DND-41 (cell line): ENCODE results near the gene SLC25A51.

Experiments used
- EZH2 ChIP-seq: IDR thresholded peaks from 3 replicates; pipeline ENCODE4 v1.6.1; 2012; ENCODE audit warnings: borderline replicate concordance, low read depth, mild to moderate bottlenecking, moderate library complexity, low read length, inconsistent platforms; ENCODE audit not compliant: severe bottlenecking
- TF ChIP-seq, protein P1 (sequence below): IDR thresholded peaks from 2 replicates; pipeline ENCODE4 v1.5.1; 2012; ENCODE audit warnings: borderline replicate concordance, low read length, moderate library complexity, mild to moderate bottlenecking; ENCODE audit not compliant: poor library complexity, severe bottlenecking; ENCODE audit errors: extremely low read depth

DNA sequence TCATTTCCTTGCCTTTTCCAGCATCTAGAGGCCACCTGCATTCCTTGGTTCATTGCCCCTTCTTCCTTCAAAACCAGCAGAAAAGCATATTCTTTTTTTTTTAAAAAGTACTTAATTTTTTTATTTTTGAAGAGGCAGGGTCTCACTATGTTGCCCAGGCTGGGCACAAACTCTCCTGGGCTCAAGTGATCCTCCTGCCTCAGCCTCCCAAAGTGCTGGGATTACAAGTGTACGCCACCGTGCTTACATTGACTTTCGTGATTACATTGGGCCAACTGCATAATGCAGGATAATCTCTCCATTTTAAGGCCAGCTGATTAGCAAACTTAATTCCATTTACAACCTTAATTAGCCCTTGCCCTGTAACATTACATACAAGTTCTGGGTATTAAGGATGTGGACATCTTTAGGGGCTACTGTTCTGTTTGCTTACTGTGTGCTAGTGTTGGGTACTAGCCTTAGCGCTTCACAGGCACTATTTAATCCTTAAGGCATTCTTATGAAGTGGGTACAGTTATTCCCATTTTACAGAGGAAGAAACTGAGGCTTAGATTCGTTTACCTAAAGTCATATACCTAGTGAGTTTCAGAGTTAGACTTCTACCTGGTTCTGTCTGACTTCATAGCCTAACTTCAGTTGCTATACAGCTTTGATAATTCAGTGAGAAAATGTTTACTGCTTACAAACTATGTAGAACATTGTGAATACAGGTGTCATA, 33.7 kb downstream of the SLC25A51 start:
- TF ChIP-seq, protein P1, sequence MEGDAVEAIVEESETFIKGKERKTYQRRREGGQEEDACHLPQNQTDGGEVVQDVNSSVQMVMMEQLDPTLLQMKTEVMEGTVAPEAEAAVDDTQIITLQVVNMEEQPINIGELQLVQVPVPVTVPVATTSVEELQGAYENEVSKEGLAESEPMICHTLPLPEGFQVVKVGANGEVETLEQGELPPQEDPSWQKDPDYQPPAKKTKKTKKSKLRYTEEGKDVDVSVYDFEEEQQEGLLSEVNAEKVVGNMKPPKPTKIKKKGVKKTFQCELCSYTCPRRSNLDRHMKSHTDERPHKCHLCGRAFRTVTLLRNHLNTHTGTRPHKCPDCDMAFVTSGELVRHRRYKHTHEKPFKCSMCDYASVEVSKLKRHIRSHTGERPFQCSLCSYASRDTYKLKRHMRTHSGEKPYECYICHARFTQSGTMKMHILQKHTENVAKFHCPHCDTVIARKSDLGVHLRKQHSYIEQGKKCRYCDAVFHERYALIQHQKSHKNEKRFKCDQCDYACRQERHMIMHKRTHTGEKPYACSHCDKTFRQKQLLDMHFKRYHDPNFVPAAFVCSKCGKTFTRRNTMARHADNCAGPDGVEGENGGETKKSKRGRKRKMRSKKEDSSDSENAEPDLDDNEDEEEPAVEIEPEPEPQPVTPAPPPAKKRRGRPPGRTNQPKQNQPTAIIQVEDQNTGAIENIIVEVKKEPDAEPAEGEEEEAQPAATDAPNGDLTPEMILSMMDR = no peak
- no peak for TF ChIP-seq EZH2
